HG03095 (cell line): ENCODE data around the gene LRRC2.

ENCODE experiments used
- ATAC-seq: cut with Tn5 transposase; IDR thresholded peaks from one replicate; pipeline ENCODE4 v1.9.1; 2021; ENCODE audit warnings: moderate library complexity; ENCODE audit not compliant: unreplicated experiment

LRRC2 gene

GRCh38 chr3:46482632-46483350 is 83.3 kb downstream of the LRRC2 start:
- no peak for ATAC-seq

- no peak for ATAC-seq
Observed at GRCh38 chr3:46481636-46482035, 84.5 kb downstream of the LRRC2 start.

DNA sequence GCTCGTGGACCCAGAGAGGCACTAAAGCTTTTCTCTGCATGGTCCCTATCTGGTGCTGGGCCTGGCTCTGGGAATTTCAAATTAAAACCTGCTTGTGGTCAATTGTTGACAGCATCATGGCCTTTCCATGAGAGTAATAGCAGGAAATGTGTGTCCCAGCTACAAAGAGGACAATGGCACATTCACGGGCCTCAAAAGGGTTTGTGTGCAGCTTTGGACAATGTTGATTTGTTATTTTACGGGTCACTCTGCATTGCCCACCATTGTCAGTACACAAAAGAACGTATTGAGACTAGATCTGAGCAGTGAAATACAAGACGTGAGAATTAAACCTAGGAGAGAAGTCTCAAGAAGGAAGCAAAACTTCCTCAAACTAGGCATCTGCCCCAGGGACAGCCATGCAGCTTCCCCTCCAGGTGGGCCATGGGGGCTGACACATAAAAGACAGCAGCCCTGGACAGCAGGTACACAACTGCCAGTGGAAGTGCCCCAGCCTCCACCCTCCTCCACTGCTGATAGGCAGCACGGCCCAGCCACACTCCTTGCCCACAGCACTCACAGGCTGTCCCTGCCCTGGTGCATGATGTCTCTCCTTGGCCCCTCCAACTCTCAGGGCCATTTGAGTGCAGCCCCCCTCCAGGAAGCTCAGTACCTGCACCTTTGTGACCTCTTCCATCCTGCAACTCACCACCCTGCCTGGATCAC is 85.5 kb downstream of the LRRC2 start:
- ATAC-seq, result no peak

GRCh38 chr3:46479696-46480095 is 86.4 kb downstream of the LRRC2 start:
- ATAC-seq, result no peak

DNA sequence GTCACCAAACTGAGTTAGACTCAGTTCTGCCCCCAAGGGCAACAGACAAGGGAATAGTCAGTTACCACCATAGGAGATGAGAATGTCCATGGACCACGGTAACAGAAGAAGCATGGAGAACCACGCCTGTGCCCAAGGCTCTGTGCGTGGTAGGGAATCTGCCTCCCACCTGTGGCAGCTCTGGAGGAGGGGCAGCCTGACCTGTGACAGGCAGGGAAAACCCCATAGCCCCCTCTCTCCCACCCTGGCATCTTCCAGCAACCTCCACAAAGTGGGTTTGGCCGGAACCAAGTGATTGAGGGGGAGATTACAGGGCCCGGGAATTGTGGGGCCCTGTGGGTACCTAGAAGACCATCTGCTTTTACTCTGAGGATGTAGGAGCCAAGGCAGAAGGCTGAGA is 87.1 kb downstream of the LRRC2 start:
- ATAC-seq, result no peak

DNA sequence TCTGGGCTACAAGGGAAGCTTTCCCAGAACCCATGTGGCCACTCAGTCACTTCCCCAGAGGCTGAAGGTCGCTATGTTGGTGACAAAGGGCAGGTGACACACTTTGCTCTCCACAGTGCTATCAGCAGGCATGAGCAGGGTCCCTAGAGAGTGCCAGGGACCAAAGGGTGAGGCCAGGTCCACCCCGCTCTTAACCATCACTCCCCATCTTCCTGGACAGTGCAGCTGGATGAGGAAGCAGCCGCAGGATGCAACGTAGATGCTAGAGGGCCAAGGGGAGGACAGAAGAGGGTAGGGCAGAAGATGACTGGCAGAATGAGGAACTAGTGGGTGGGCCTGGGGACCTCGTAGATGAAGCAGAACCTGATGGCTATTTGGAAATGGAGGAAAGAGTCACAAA is 87.8 kb downstream of the LRRC2 start:
- ATAC-seq, result no peak

GRCh38 chr3:46477756-46478155 is 88.3 kb downstream of the LRRC2 start:
- ATAC-seq, result no peak

- ATAC-seq, result no peak
Observed at GRCh38 chr3:46477145-46477544, 89.0 kb downstream of the LRRC2 start.

GRCh38 chr3:46472736-46473135 is 93.4 kb downstream of the LRRC2 start:
- no peak for ATAC-seq

DNA sequence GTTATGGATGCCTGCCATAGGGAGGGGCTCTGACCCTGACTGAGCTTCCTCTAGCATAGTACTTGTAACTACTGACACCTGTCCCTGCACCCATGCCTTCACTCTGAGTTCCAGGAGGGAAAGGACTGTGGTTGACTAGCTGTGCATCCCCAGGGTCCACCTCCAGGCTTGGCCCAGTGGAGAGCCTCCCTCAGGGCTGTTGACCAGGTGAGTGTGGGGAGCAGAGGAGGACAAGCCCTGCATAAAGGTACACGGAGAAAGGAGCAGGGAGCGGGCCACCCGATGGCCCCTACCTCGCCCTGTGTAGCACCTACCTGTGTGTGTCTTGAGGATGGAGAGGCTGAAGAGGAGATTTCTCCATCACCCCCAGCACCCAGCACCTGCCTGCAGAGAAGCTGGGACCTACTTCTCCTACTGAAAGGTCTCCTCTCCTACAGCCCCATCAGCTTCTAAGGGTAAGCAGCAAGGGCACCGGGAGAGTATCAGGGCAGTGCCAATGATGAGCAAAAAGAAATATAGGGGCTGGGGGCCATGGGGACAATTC is 94.7 kb downstream of the LRRC2 start:
- no peak for ATAC-seq

DNA sequence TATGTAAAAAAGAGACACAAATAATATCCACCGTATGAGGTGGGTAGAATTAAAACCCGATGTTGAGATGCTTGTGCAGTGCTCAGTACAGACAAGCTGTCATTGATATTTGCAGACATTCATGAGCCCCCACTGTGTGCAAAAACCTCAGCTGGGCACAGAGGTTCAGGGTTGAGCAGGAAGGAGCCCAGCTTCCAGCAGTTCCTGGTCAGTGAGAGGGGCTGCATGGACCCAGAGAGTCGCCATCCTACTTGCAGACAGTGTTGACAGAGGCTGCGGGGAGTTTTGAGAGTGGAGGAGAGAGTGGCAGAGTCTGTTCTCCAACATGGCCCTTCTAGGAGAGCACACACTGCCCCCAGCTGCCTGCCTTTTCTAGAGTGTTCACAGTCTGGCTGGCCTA is 95.3 kb downstream of the LRRC2 start:
- ATAC-seq, result no peak

- no peak for ATAC-seq
Observed at GRCh38 chr3:46469680-46470357, 96.3 kb downstream of the LRRC2 start.

- ATAC-seq, result no peak
Observed at GRCh38 chr3:46468753-46469600, 97.1 kb downstream of the LRRC2 start.

DNA sequence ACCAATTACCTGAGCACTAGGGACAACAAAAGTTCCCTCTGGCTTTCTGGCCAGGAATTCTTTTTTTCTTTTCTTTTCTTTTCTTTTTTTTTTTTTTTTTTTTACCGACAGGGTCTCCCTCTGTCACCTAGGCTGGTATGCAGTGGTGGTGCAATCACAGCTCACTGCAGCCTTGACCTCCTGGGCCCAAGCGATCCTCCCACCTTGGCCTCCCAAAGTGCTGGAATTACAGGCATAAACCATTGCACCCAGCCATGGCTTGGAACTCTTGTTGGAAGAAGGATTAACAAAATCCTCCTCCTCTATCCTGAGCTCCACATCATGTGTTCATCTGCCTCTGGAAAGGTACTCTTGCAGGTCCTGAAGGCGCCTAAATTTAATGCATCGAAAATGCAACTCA is 98.5 kb downstream of the LRRC2 start:
- no peak for ATAC-seq

- ATAC-seq, result no peak
Observed at GRCh38 chr3:46466871-46467403, 99.2 kb downstream of the LRRC2 start.

DNA sequence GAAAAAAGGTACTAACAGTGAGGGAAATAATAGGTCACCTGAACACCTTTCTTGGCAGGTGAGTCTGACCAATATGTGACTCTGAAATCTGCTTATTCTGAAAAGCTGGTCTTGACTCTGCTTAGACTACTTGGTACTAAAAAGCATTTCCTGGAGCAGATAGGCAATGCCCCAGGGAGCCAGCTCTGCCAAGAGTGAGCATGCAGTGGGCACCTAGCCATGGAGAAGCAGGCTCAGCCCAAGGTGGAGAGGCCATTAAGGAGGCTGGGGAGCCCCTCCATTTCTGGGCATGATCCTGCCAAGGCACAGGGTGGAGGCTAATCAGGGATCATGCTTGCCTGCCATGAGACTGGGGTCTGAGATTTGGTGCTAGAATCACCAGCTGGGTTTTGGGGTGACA is 99.8 kb downstream of the LRRC2 start:
- no peak for ATAC-seq
